Measurements from ENCODE around the gene OSBPL3.

OSBPL3 gene

GRCh38 chr7:24752073-24752800 is 227.7 kb downstream of the OSBPL3 start:
- no peak for DNase-seq

GRCh38 chr7:24751484-24751883 is 228.5 kb downstream of the OSBPL3 start:
- no peak for DNase-seq

GRCh38 chr7:24750441-24751055 is 229.4 kb downstream of the OSBPL3 start:
- DNase-seq = no peak

- DNase-seq = no peak
Measured at GRCh38 chr7:24748521-24748920, 231.5 kb downstream of the OSBPL3 start.
